Stimulated activated CD8-positive, alpha-beta memory T cell treated with anti-CD3 and anti-CD28 coated beads, Interleukin-15, amount 100 ng/mL, for 4 hours (primary cell): Measurements from ENCODE around the gene ARMC3.
"Not testable (repeated sequence)": the region's sequence is repeated elsewhere in the genome, so short reads cannot be mapped to it uniquely, and the experiment has no call there.

Source experiments
- DNase-seq, 2 donors: peaks; one replicate each; pipeline ENCODE4 v3.0.0-alpha.2; 2020; ENCODE audit warnings: low read depth in 2 of 2

The ARMC3 gene

GRCh38 chr10:22927166-22927565, 687 bp upstream of the ARMC3 start:
- DNase-seq: no peak

GRCh38 chr10:22929053-22929452, 1.2 kb downstream of the ARMC3 start:
- not testable (repeated sequence) for DNase-seq

DNA sequence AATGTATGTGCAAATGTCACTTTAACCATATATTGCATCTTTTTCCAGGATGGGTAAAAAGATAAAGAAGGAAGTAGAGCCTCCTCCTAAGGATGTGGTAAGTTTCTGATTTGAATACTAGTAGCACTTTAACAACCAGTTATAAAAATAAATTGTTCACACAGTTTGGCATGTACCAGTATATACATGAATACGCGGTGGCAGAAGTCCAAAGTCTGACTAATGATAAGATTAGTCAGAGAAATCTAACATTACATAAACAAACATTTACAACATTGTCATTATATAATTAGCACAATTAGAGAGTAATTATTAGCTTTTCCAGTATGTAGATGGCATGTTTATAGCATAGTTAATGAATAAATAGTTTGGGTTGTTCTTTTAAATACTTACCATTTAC, 4.1 kb downstream of the ARMC3 start:
- DNase-seq: no peak

- no peak for DNase-seq
Observed at GRCh38 chr10:22932626-22933370, 4.9 kb downstream of the ARMC3 start.

- no peak for DNase-seq
Observed at GRCh38 chr10:22934726-22935125, 6.9 kb downstream of the ARMC3 start.

DNA sequence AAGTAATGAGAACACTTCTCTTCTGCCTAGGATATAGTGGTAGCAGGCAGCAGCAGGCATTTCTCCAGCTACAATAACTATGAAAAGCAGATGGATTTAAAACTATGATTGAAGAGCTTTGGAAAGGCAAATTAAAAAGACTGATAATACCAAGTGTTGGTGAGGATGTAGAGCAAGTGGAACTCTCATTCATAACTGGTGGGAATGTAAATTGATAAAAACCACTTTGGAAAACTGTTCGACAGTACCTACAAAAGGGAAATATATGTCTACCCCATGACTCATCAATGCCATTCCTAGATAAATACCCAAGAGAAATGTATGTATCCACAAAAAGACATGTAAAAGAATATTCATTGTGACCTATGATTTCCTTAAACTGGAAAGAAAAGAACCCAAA, 14.6 kb downstream of the ARMC3 start:
- no peak for DNase-seq

DNA sequence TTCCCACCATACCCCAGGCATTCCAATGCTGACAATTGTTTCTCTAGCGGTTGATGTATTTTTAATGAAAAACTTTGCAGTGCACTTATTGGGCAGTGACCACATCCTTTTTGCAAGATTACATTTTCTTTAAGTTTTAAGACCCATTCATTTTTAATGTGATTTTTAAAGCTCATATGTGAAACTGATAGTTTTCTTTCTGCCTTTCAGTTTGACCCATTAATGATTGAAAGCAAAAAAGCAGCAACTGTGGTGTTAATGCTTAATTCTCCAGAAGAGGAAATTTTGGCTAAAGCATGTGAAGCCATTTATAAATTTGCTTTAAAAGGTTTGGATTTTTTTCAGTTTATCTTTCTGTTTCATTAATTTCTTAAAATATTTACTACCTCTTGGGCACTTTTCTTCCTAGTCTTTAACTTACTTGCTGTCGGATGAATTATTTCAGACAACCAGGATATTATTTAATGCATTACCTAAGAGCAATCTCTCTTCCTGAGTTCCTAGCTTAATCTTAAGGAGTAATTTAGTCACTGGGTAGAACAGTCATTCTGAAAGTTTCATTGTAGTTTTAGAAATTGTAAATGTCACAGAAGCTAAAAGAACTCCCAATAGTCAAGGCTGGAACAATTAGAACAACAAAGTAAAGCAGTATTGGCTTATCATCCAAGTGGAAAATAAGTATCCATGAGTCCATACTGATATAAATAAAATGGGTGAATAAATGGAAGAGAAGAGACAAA, 18.3 kb downstream of the ARMC3 start:
- no peak for DNase-seq

DNA sequence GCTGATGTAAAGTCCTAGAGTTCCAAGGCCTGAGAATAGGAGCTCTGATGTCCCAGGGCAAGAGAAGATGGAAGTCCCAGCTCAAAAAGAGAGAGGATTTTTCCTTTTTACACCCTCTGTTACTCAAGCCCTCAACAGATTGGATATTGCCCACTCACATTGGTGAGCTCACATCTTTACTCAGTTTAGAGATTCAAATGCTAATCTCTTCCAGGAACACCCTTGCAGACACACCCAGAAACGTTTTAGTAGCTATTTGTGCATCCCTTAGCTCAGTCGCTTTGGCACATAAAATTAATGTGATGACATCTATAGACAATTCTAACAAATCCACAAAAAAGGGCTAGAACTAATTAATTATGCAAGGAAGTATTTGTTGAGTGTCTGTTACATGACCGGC, 27.1 kb downstream of the ARMC3 start:
- no peak for DNase-seq

DNA sequence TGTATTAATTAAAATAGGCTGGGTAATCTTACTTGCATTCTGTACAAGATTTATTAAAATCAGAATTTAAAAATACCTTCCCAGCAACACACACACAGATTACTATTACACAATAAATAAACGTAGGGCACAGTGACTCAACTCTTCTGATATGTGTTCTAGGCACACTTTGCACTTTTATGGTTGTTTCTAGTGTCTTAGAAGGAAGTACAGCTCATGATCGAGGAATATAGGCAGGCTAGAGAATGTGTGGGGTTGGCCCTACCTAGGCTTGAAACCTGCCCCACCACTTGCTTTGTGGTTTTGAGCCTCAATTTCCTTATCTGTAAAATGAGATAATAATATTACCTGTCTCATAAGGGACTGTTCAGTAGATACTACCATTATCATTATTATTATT, 30.5 kb downstream of the ARMC3 start:
- no peak for DNase-seq

GRCh38 chr10:22959292-22959691, 31.4 kb downstream of the ARMC3 start:
- no peak for DNase-seq

- no peak for DNase-seq
Observed at GRCh38 chr10:22959950-22960349, 32.1 kb downstream of the ARMC3 start.

- no peak for DNase-seq
Observed at GRCh38 chr10:22962817-22963216, 35.0 kb downstream of the ARMC3 start.

GRCh38 chr10:22969704-22970103, 41.9 kb downstream of the ARMC3 start:
- DNase-seq: no peak

GRCh38 chr10:22976534-22976933, 48.7 kb downstream of the ARMC3 start:
- no peak for DNase-seq

- no peak for DNase-seq
Observed at GRCh38 chr10:22977751-22978150, 49.9 kb downstream of the ARMC3 start.

GRCh38 chr10:22978287-22978686, 50.4 kb downstream of the ARMC3 start:
- DNase-seq: no peak

- no peak for DNase-seq
Observed at GRCh38 chr10:22978918-22979317, 51.1 kb downstream of the ARMC3 start.

GRCh38 chr10:22980822-22981221, 53.0 kb downstream of the ARMC3 start:
- no peak for DNase-seq

DNA sequence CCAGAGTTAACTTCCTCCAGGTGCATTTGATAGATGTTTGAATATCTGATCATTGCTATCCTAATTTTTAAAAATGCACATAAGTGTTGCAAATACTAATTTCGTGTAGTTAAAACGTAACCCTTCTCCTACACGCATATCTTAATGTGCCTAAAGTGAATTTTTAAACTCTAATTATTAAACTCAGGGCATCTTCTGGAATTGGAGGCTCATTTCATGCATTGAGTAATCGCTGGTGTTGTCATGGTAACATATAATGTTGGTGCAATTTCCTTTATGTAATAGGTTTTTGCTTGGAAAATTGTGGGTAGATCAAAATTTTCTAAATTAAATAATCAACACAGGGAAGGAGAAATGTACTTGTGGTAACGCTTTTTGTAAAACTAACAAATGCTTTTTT, 56.2 kb downstream of the ARMC3 start:
- no peak for DNase-seq

DNA sequence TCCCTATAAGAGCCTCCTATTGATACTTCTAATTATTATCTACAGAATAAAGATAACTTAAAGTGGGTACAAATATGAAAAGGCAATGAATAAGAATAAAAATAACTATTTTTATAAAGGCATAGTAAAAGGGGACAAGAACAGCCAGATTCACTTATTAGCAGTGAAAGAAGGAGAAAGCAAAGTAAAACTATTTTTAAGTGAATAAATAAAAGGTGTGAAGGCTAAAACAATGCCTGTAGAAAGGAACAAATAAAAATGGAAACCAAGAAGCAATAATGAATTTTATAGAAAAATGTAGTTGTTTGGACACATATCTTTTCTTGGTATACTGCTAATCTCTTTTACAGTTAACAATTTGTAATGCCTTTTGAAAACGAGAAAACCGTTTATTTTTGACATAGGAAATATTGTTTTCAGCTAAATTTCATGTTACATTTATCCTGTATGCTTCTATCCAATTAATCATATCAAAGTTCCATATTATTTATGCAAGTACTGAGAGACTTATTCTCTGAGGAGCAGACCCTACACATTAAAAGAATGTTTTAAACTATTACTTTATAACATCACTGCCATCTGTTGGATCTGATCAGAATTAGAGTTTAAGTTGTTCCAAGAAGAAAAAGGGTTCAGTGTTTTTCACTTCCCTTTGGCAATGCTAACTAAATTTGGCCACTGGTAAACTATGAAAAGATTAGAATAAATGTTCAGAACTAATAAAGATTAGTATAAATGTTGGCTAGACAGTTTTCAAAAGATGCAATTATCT, 59.1 kb downstream of the ARMC3 start:
- DNase-seq: no peak

- peak in 1 of 2 donors; percentile 50 for DNase-seq
Observed at GRCh38 chr10:22988581-22989360, 60.9 kb downstream of the ARMC3 start.

DNA sequence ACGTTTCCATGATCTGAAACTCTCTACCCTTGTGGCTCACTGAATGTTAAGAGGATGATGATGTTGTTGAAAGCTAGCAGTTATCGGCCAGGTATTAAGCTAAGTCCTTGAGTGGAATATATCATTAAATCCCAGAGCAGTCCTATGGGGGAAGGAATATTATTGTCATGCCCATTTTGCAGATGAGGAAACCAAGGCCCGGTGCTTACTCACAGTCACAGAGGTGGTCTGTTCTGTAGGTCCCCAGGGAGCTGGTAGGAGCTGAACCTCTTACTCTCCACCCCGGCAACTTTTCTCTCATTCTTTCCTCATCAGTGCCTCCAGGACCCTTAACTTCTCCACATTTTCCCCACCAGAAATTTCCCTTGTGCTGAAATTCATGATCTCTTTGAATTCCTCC, 62.6 kb downstream of the ARMC3 start:
- DNase-seq: no peak
